Measurements from ENCODE around the gene SLIT3.

Gene SLIT3

GRCh38 chr5:169195601-169196000, 105.3 kb downstream of the SLIT3 start:
- H3K4me3 ChIP-seq (ENCODE audit: control insufficient read depth, low read depth, low read length): no peak overlapping the region
- DNase-seq (ENCODE audit: low read depth): peak; percentile 51
- TF ChIP-seq CTCF (conservative IDR thresholded peaks at IDR 0.05; ENCODE audit: control insufficient read depth, insufficient read depth, low read depth, low read length): no peak

GRCh38 chr5:169192536-169192935, 108.4 kb downstream of the SLIT3 start:
- no peak overlapping the region for H3K4me3 ChIP-seq (ENCODE audit: control insufficient read depth, low read depth, low read length)
- no peak for TF ChIP-seq CTCF (conservative IDR thresholded peaks at IDR 0.05; ENCODE audit: control insufficient read depth, insufficient read depth, low read depth, low read length)
- DNase-seq (ENCODE audit: low read depth): no peak

GRCh38 chr5:169190849-169191248, 110.1 kb downstream of the SLIT3 start:
- peak; percentile 34 for DNase-seq (ENCODE audit: low read depth)
- TF ChIP-seq CTCF (conservative IDR thresholded peaks at IDR 0.05; ENCODE audit: control insufficient read depth, insufficient read depth, low read depth, low read length): no peak

GRCh38 chr5:169185626-169186025, 115.3 kb downstream of the SLIT3 start:
- no peak for TF ChIP-seq CTCF (conservative IDR thresholded peaks at IDR 0.05; ENCODE audit: control insufficient read depth, insufficient read depth, low read depth, low read length)
- no peak for DNase-seq (ENCODE audit: low read depth)

More at GRCh38 chr5:169190849-169191248, 110.1 kb downstream of the SLIT3 start:
- no peak overlapping the region for H3K4me3 ChIP-seq (ENCODE audit: control insufficient read depth, low read depth, low read length)

GRCh38 chr5:169183576-169183975, 117.4 kb downstream of the SLIT3 start:
- no peak for TF ChIP-seq CTCF (conservative IDR thresholded peaks at IDR 0.05; ENCODE audit: control insufficient read depth, insufficient read depth, low read depth, low read length)
- DNase-seq (ENCODE audit: low read depth): peak; percentile 35
- H3K4me3 ChIP-seq (ENCODE audit: control insufficient read depth, low read depth, low read length): no peak overlapping the region

More at GRCh38 chr5:169185626-169186025, 115.3 kb downstream of the SLIT3 start:
- no peak overlapping the region for H3K4me3 ChIP-seq (ENCODE audit: control insufficient read depth, low read depth, low read length)

- H3K4me3 ChIP-seq (ENCODE audit: control insufficient read depth, low read depth, low read length): no peak overlapping the region
- no peak for TF ChIP-seq CTCF (conservative IDR thresholded peaks at IDR 0.05; ENCODE audit: control insufficient read depth, insufficient read depth, low read depth, low read length)
- DNase-seq (ENCODE audit: low read depth): no peak
Observed at GRCh38 chr5:169182797-169183196, 118.1 kb downstream of the SLIT3 start.

GRCh38 chr5:169181814-169182213, 119.1 kb downstream of the SLIT3 start:
- H3K4me3 ChIP-seq (ENCODE audit: control insufficient read depth, low read depth, low read length): no peak overlapping the region
- no peak for TF ChIP-seq CTCF (conservative IDR thresholded peaks at IDR 0.05; ENCODE audit: control insufficient read depth, insufficient read depth, low read depth, low read length)
- DNase-seq (ENCODE audit: low read depth): peak; percentile 23
